Amniotic epithelial cell (primary cell): Measurements from ENCODE around the gene GHITM.
"Not testable (repeated sequence)": the region's sequence is repeated elsewhere in the genome, so short reads cannot be mapped to it uniquely, and the experiment has no call there.

Experiments
- DNase-seq: peaks from one replicate; pipeline ENCODE4 v3.0.0-alpha.2; 2010; ENCODE audit warnings: low read depth

Gene GHITM

GRCh38 chr10:84139126-84140035 is at the start of gene GHITM:
Gene GHITM (plus strand): TSS chr10:84139509. CDS start chr10:84141501, 1,992 bp downstream.
- peak; percentile 98 for DNase-seq

- peak; percentile 52 for DNase-seq
Measured at GRCh38 chr10:84095811-84096497, 43.4 kb upstream of the GHITM start.

- DNase-seq = peak; percentile 8
Measured at GRCh38 chr10:84097787-84098353, 41.4 kb upstream of the GHITM start.

GRCh38 chr10:84098667-84099066 is 40.6 kb upstream of the GHITM start:
- peak; percentile 42 for DNase-seq

- no peak for DNase-seq
Measured at GRCh38 chr10:84101042-84101441, 38.3 kb upstream of the GHITM start.

GRCh38 chr10:84108797-84109196 is 30.5 kb upstream of the GHITM start:
- DNase-seq = no peak

GRCh38 chr10:84109772-84110171 is 29.5 kb upstream of the GHITM start:
- DNase-seq = not testable (repeated sequence)

- DNase-seq = not testable (repeated sequence)
Measured at GRCh38 chr10:84113468-84113867, 25.8 kb upstream of the GHITM start.

GRCh38 chr10:84114088-84114667 is 25.1 kb upstream of the GHITM start:
- no peak for DNase-seq

- not testable (repeated sequence) for DNase-seq
Measured at GRCh38 chr10:84117204-84117603, 22.1 kb upstream of the GHITM start.

- no peak for DNase-seq
Measured at GRCh38 chr10:84117686-84118394, 21.5 kb upstream of the GHITM start.

- no peak for DNase-seq
Measured at GRCh38 chr10:84118395-84119006, 20.8 kb upstream of the GHITM start.

- DNase-seq = no peak
Measured at GRCh38 chr10:84123362-84123761, 15.9 kb upstream of the GHITM start.

GRCh38 chr10:84125910-84126784 is 13.2 kb upstream of the GHITM start:
- DNase-seq = not testable (repeated sequence)

GRCh38 chr10:84126785-84127167 is 12.5 kb upstream of the GHITM start:
- no peak for DNase-seq

- DNase-seq = no peak
Measured at GRCh38 chr10:84135836-84136235, 3.5 kb upstream of the GHITM start.

- no peak for DNase-seq
Measured at GRCh38 chr10:84137811-84138210, 1.5 kb upstream of the GHITM start.

GRCh38 chr10:84138478-84139125 is 707 bp upstream of the GHITM start:
- peak; percentile 89 for DNase-seq

GRCh38 chr10:84140036-84140379 is 699 bp downstream of the GHITM start:
- DNase-seq = peak; percentile 35

GRCh38 chr10:84147347-84147746 is 8.0 kb downstream of the GHITM start:
- DNase-seq = no peak
